WTC11 (cell line): ENCODE data around the gene ERC2. TPM values are rescaled to one million over a fixed set of nuclear protein-coding genes. Genes with fewer than 3 reads are reported as not detected.

Experiments
- ATAC-seq: fragments of 200-7000 bp; cut with Tn5 transposase; 2 replicates; pipeline ENCODE4 v1.10.0; 2021; ENCODE audit warnings: mild to moderate bottlenecking, moderate library complexity
- CTCF ChIA-PET: fragments of 300-600 bp; sonication (Branson Sonifier 250); formaldehyde crosslinking; loops from one replicate; lab custom pipeline; 2021; ENCODE audit warnings: antibody characterized with exemption; lab: Charles Lee
- POLR2A ChIA-PET: fragments of 350-600 bp; sonication (Branson Sonifier 250); formaldehyde crosslinking; loops from one replicate; lab custom pipeline; 2021; ENCODE audit warnings: antibody characterized with exemption; lab: Charles Lee
- DNase-seq: peaks from one replicate; pipeline ENCODE4 v3.0.0; 2021; ENCODE audit warnings: low spot score
- H3K27ac Mint-ChIP-seq: 2 replicates; pipeline ENCODE4 v1.8.0; 2021; ENCODE audit warnings: mixed read lengths
- H3K27me3 Mint-ChIP-seq: 2 replicates; pipeline ENCODE4 v1.8.0; 2021; ENCODE audit warnings: low read depth, mild to moderate bottlenecking, moderate library complexity, mixed read lengths
- H3K36me3 Mint-ChIP-seq: 2 replicates; pipeline ENCODE4 v1.8.0; 2021; ENCODE audit warnings: mixed read lengths
- H3K4me1 Mint-ChIP-seq: 2 replicates; pipeline ENCODE4 v1.8.0; 2022; ENCODE audit warnings: mixed read lengths
- H3K4me3 Mint-ChIP-seq: 2 replicates; pipeline ENCODE4 v1.8.0; 2021; ENCODE audit warnings: mild to moderate bottlenecking, moderate library complexity, mixed read lengths
- H3K9me3 Mint-ChIP-seq: 2 replicates; pipeline ENCODE4 v1.8.0; 2021; ENCODE audit warnings: mixed read lengths
- ESRRA ChIP-seq: sonication (generic); formaldehyde crosslinking; IDR thresholded peaks from 2 replicates; pipeline ENCODE4 v1.8.1; 2022; ENCODE audit warnings: mild to moderate bottlenecking, missing genetic modification reagents, borderline replicate concordance
- GRHL2 ChIP-seq: fragments of 250-450 bp; sonication (Bioruptor Pico); IDR thresholded peaks from 2 replicates; pipeline ENCODE4 v1.8.0; 2022; ENCODE audit warnings: mild to moderate bottlenecking, moderate library complexity; ENCODE audit not compliant: insufficient replicate concordance, severe bottlenecking
- JAZF1 ChIP-seq: fragments of 250-450 bp; sonication (Bioruptor Pico); IDR thresholded peaks from 2 replicates; pipeline ENCODE4 v1.9.0; 2021; ENCODE audit warnings: moderate library complexity, mild to moderate bottlenecking, inconsistent platforms
- KAT7 ChIP-seq: sonication (generic); formaldehyde crosslinking; IDR thresholded peaks from 2 replicates; pipeline ENCODE4 v1.8.1; 2023; ENCODE audit warnings: missing genetic modification reagents, mild to moderate bottlenecking, borderline replicate concordance
- MYBL2 ChIP-seq: sonication (generic); formaldehyde crosslinking; IDR thresholded peaks from 2 replicates; pipeline ENCODE4 v1.8.1; 2023; ENCODE audit warnings: mild to moderate bottlenecking, moderate library complexity, missing genetic modification reagents
- NFYB ChIP-seq: sonication (generic); formaldehyde crosslinking; conservative IDR thresholded peaks from 2 replicates; pipeline ENCODE4 v1.8.0; 2022; ENCODE audit warnings: low read depth, missing genetic modification reagents
- SMAD3 ChIP-seq: sonication (generic); formaldehyde crosslinking; IDR thresholded peaks from 2 replicates; pipeline ENCODE4 v1.8.0; 2022; ENCODE audit warnings: missing genetic modification reagents, mild to moderate bottlenecking, borderline replicate concordance
- SOX15 ChIP-seq: fragments of 250-450 bp; sonication (Bioruptor Pico); IDR thresholded peaks from 2 replicates; pipeline ENCODE4 v1.9.0; 2021; ENCODE audit warnings: mild to moderate bottlenecking
- ZNF671 ChIP-seq: fragments of 250-450 bp; sonication (Bioruptor Pico); IDR thresholded peaks from 2 replicates; pipeline ENCODE4 v1.8.0; 2021; ENCODE audit warnings: mild to moderate bottlenecking
- total RNA-seq: library from RNA; stranded (reverse); gene quantifications from 3 replicates; pipeline ENCODE4 v1.2.3, GENCODE V29; 2021
- TF ChIP-seq, protein P1 (sequence below): sonication (generic); formaldehyde crosslinking; IDR thresholded peaks from 2 replicates; pipeline ENCODE4 v1.8.1; 2023; ENCODE audit warnings: mild to moderate bottlenecking, moderate library complexity, missing genetic modification reagents
- TF ChIP-seq, protein P2 (sequence below): sonication (generic); formaldehyde crosslinking; IDR thresholded peaks from 2 replicates; pipeline ENCODE4 v1.8.1; 2022; ENCODE audit warnings: low read depth, missing genetic modification reagents, borderline replicate concordance
- TF ChIP-seq, protein P3 (sequence below): sonication (generic); formaldehyde crosslinking; IDR thresholded peaks from 2 replicates; pipeline ENCODE4 v1.8.0; 2022; ENCODE audit warnings: missing genetic modification reagents
- TF ChIP-seq, protein P4 (sequence below): sonication (generic); formaldehyde crosslinking; IDR thresholded peaks from 2 replicates; pipeline ENCODE4 v1.8.1; 2023; ENCODE audit warnings: mild to moderate bottlenecking, missing genetic modification reagents, moderate library complexity
- TF ChIP-seq, protein P5 (sequence below): sonication (generic); formaldehyde crosslinking; conservative IDR thresholded peaks from 2 replicates; pipeline ENCODE4 v1.8.1; 2023; ENCODE audit warnings: mild to moderate bottlenecking, low read depth, missing genetic modification reagents, moderate library complexity
- TF ChIP-seq, protein P6 (sequence below): sonication (generic); formaldehyde crosslinking; conservative IDR thresholded peaks from 2 replicates; pipeline ENCODE4 v1.8.1; 2022; ENCODE audit warnings: mild to moderate bottlenecking, missing genetic modification reagents
- TF ChIP-seq, protein P7 (sequence below): fragments of 250-450 bp; sonication (Bioruptor Pico); IDR thresholded peaks from 2 replicates; pipeline ENCODE4 v1.9.0; 2021; ENCODE audit warnings: moderate library complexity, mild to moderate bottlenecking, inconsistent platforms, borderline replicate concordance

Gene ERC2
- total RNA-seq, 1 experiment from 2014 or later = 23.5 TPM

DNA sequence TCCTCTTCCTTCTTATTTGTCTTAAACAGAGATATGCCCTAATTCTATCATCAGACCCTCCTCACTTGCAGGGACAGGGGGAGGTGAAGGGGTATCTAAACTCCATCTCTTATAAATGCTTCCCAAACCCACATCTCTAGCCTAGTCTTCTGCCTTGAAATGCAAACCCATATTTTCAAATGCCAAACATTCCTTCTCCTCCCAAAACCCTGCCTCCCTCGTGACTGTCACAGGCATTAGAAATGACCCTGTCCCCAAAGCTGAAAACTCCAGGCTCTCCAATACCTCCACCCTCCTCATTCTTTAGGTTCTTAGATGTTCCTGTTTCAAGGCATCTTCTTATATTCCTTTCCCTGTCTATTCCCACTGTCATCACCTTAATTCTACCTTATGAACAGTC is 191.0 kb downstream of the ERC2 start (continued):
- TF ChIP-seq SMAD3 (CRISPR knock-in tag) (no peak), KAT7 (CRISPR knock-in tag) (no peak), GRHL2 (CRISPR knock-in tag) (no peak), ESRRA (CRISPR knock-in tag) (no peak)
- TF ChIP-seq, protein P1, sequence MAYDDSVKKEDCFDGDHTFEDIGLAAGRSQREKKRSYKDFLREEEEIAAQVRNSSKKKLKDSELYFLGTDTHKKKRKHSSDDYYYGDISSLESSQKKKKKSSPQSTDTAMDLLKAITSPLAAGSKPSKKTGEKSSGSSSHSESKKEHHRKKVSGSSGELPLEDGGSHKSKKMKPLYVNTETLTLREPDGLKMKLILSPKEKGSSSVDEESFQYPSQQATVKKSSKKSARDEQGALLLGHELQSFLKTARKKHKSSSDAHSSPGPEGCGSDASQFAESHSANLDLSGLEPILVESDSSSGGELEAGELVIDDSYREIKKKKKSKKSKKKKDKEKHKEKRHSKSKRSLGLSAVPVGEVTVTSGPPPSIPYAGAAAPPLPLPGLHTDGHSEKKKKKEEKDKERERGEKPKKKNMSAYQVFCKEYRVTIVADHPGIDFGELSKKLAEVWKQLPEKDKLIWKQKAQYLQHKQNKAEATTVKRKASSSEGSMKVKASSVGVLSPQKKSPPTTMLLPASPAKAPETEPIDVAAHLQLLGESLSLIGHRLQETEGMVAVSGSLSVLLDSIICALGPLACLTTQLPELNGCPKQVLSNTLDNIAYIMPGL (CRISPR knock-in tag) = no peak
- TF ChIP-seq, protein P2, sequence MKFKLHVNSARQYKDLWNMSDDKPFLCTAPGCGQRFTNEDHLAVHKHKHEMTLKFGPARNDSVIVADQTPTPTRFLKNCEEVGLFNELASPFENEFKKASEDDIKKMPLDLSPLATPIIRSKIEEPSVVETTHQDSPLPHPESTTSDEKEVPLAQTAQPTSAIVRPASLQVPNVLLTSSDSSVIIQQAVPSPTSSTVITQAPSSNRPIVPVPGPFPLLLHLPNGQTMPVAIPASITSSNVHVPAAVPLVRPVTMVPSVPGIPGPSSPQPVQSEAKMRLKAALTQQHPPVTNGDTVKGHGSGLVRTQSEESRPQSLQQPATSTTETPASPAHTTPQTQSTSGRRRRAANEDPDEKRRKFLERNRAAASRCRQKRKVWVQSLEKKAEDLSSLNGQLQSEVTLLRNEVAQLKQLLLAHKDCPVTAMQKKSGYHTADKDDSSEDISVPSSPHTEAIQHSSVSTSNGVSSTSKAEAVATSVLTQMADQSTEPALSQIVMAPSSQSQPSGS (CRISPR knock-in tag) = no peak

DNA sequence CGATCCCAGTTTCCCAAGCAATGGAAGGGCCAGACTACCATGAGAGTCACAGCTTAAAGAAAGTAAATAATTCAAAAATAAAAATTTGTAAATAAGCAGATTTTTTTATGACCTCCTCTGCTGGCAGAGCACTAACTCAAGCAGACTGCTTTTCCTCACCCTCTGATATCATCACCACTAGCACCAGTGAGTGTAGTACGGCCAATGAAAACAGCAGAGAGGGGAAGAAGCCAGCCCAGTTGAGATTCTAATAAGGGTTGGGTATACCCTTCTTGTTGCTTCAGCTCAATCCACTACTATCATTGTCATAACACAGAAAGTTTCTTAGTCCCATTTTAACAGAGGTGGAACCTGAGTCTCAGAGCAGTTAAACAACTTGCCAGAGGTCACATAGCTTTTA is 193.1 kb downstream of the ERC2 start:
- Mint-ChIP-seq H3K4me1 (peaks cover 15% of the 10 kb centered on the region), H3K4me3 (no peak overlapping the region), H3K27me3 (no peaks in the 10 kb centered on the region; the same call in 1 of the 2 replicates), H3K27ac (no peak overlapping the region), H3K36me3 (peaks cover 24% of the 10 kb centered on the region), H3K9me3 (peaks cover 30% of the 10 kb centered on the region)
- ATAC-seq (no peak), DNase-seq (no peak)
- POLR2A ChIA-PET = no interaction called here
- TF ChIP-seq, protein P3, sequence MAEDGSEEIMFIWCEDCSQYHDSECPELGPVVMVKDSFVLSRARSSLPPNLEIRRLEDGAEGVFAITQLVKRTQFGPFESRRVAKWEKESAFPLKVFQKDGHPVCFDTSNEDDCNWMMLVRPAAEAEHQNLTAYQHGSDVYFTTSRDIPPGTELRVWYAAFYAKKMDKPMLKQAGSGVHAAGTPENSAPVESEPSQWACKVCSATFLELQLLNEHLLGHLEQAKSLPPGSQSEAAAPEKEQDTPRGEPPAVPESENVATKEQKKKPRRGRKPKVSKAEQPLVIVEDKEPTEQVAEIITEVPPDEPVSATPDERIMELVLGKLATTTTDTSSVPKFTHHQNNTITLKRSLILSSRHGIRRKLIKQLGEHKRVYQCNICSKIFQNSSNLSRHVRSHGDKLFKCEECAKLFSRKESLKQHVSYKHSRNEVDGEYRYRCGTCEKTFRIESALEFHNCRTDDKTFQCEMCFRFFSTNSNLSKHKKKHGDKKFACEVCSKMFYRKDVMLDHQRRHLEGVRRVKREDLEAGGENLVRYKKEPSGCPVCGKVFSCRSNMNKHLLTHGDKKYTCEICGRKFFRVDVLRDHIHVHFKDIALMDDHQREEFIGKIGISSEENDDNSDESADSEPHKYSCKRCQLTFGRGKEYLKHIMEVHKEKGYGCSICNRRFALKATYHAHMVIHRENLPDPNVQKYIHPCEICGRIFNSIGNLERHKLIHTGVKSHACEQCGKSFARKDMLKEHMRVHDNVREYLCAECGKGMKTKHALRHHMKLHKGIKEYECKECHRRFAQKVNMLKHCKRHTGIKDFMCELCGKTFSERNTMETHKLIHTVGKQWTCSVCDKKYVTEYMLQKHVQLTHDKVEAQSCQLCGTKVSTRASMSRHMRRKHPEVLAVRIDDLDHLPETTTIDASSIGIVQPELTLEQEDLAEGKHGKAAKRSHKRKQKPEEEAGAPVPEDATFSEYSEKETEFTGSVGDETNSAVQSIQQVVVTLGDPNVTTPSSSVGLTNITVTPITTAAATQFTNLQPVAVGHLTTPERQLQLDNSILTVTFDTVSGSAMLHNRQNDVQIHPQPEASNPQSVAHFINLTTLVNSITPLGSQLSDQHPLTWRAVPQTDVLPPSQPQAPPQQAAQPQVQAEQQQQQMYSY = no peak
- TF ChIP-seq, protein P4, sequence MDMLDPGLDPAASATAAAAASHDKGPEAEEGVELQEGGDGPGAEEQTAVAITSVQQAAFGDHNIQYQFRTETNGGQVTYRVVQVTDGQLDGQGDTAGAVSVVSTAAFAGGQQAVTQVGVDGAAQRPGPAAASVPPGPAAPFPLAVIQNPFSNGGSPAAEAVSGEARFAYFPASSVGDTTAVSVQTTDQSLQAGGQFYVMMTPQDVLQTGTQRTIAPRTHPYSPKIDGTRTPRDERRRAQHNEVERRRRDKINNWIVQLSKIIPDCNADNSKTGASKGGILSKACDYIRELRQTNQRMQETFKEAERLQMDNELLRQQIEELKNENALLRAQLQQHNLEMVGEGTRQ (CRISPR knock-in tag) = no peak
- no peak for TF ChIP-seq KAT7 (CRISPR knock-in tag)
- TF ChIP-seq, protein P5, sequence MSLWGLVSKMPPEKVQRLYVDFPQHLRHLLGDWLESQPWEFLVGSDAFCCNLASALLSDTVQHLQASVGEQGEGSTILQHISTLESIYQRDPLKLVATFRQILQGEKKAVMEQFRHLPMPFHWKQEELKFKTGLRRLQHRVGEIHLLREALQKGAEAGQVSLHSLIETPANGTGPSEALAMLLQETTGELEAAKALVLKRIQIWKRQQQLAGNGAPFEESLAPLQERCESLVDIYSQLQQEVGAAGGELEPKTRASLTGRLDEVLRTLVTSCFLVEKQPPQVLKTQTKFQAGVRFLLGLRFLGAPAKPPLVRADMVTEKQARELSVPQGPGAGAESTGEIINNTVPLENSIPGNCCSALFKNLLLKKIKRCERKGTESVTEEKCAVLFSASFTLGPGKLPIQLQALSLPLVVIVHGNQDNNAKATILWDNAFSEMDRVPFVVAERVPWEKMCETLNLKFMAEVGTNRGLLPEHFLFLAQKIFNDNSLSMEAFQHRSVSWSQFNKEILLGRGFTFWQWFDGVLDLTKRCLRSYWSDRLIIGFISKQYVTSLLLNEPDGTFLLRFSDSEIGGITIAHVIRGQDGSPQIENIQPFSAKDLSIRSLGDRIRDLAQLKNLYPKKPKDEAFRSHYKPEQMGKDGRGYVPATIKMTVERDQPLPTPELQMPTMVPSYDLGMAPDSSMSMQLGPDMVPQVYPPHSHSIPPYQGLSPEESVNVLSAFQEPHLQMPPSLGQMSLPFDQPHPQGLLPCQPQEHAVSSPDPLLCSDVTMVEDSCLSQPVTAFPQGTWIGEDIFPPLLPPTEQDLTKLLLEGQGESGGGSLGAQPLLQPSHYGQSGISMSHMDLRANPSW (CRISPR knock-in tag) = no peak
- no peak for TF ChIP-seq JAZF1 (CRISPR knock-in tag)
- TF ChIP-seq, protein P6, sequence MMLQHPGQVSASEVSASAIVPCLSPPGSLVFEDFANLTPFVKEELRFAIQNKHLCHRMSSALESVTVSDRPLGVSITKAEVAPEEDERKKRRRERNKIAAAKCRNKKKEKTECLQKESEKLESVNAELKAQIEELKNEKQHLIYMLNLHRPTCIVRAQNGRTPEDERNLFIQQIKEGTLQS (CRISPR knock-in tag) = no peak
- no peak for TF ChIP-seq ZNF671 (CRISPR knock-in tag)
- TF ChIP-seq, protein P7, sequence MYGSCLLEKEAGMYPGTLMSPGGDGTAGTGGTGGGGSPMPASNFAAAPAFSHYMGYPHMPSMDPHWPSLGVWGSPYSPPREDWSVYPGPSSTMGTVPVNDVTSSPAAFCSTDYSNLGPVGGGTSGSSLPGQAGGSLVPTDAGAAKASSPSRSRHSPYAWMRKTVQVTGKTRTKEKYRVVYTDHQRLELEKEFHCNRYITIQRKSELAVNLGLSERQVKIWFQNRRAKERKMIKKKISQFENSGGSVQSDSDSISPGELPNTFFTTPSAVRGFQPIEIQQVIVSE (CRISPR knock-in tag) = no peak
- no peak for TF ChIP-seq NFYB (CRISPR knock-in tag)
- TF ChIP-seq GRHL2 (CRISPR knock-in tag) = no peak
- no peak for TF ChIP-seq SOX15 (CRISPR knock-in tag)
- no peak for TF ChIP-seq MYBL2 (CRISPR knock-in tag)
- CTCF ChIA-PET = interaction anchor here (0.5 to 4.4 kb wide), 4 partner anchors 15 to 523 kb away, joined by 4 to 18 read pairs (median 6); no protein-coding TSS in a partner anchor
